Islet of Langerhans (tissue), 1 donor: ENCODE measurements around the gene PPM1A.
"Not testable (repeated sequence)": the region's sequence is repeated elsewhere in the genome, so short reads cannot be mapped to it uniquely, and the experiment has no call there.

ENCODE experiments used
- FAIRE-seq: peaks from one replicate; lab custom pipeline; 2011; peaks lifted over from hg19 to GRCh38; lab: Jason Lieb, UNC

Gene PPM1A

GRCh38 chr14:60266021-60266937 lies 17.3 kb downstream of the PPM1A start:
- FAIRE-seq: peak; percentile 82

- no peak for FAIRE-seq
Measured at GRCh38 chr14:60272177-60272576, 23.2 kb downstream of the PPM1A start.

GRCh38 chr14:60273956-60274355 lies 24.9 kb downstream of the PPM1A start:
- FAIRE-seq: no peak

GRCh38 chr14:60274448-60274847 lies 25.4 kb downstream of the PPM1A start:
- FAIRE-seq: no peak

- FAIRE-seq: no peak
Measured at GRCh38 chr14:60275932-60276331, 26.9 kb downstream of the PPM1A start.

- peak; percentile 33 for FAIRE-seq
Measured at GRCh38 chr14:60276347-60276746, 27.3 kb downstream of the PPM1A start.

GRCh38 chr14:60277605-60278190 lies 28.7 kb downstream of the PPM1A start:
- FAIRE-seq: no peak

GRCh38 chr14:60278350-60278749 lies 29.3 kb downstream of the PPM1A start:
- FAIRE-seq: peak; percentile 13

- no peak for FAIRE-seq
Measured at GRCh38 chr14:60287452-60287851, 38.4 kb downstream of the PPM1A start.

- FAIRE-seq: no peak
Measured at GRCh38 chr14:60288279-60288678, 39.3 kb downstream of the PPM1A start.

GRCh38 chr14:60294411-60295069 lies 45.5 kb downstream of the PPM1A start:
- no peak for FAIRE-seq

- no peak for FAIRE-seq
Measured at GRCh38 chr14:60300019-60300418, 51.0 kb downstream of the PPM1A start.

- FAIRE-seq: peak; percentile 68
Measured at GRCh38 chr14:60301685-60302084, 52.7 kb downstream of the PPM1A start.

GRCh38 chr14:60302663-60303062 lies 53.6 kb downstream of the PPM1A start:
- FAIRE-seq: no peak

GRCh38 chr14:60303745-60304144 lies 54.7 kb downstream of the PPM1A start:
- no peak for FAIRE-seq

GRCh38 chr14:60304509-60304908 lies 55.5 kb downstream of the PPM1A start:
- no peak for FAIRE-seq

GRCh38 chr14:60309867-60310552 lies 61.0 kb downstream of the PPM1A start:
- FAIRE-seq: no peak

GRCh38 chr14:60311417-60311816 lies 62.4 kb downstream of the PPM1A start:
- FAIRE-seq: peak; percentile 62

GRCh38 chr14:60313093-60313492 lies 64.1 kb downstream of the PPM1A start:
- FAIRE-seq: no peak

GRCh38 chr14:60315196-60315990 lies 66.4 kb downstream of the PPM1A start:
- FAIRE-seq: no peak

GRCh38 chr14:60317609-60318008 lies 68.6 kb downstream of the PPM1A start:
- FAIRE-seq: no peak

- not testable (repeated sequence) for FAIRE-seq
Measured at GRCh38 chr14:60320860-60321259, 71.8 kb downstream of the PPM1A start.
